Measurements from ENCODE around the gene TMEM269. TPM values are rescaled to one million over a fixed set of nuclear protein-coding genes. Genes with fewer than 3 reads are reported as not detected.

TMEM269 gene
- total RNA-seq, 2 experiments from 2014 or later: 0.24 to 0.57 TPM

DNA sequence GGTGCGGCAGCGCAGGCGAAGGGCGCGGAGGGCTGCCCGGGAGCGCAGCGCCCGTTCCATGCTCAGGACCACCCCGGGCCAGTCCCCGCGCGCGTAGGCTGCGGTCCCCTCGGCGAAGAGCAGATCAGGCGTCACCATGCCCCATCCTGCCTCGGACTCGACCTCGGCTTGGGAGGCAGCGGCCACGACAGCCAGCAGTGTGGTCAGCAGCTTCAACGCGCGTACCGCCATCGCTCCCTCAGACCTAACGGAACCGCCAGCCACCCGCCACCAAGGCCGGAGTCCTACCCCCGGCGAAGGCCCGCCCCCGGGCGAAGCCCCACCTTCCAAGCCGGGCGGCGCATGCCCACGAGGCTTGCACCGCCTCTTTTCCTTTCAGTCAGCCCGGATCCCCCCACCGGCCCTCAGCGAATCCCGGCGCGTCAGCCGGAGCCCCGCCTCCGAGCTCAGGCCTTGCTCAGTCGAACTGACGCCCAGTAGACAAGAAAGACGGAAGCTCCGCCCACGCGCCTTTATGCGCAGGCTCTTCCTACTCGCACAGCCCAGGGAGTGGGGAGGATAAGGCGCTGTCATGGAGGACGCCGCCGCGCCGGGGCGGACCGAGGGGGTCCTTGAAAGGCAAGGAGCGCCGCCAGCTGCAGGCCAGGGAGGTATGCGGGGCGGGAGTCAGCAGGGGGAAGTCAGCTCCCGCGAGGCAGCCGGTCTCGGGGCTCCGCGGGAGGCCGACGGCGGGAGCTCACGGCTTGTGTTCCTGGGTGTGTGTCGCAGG lies 17.9 kb upstream of the TMEM269 start, which contains the start of the genes C1orf50 and P3H1:
Gene C1orf50 (plus strand): TSS at position 509 of the 769 bp plus-strand sequence. CDS start 63 bp downstream, at position 572.
Gene P3H1 (minus strand): TSS at position 288 of the 769 bp plus-strand sequence. CDS start 57 bp downstream, at position 231.
- peaks cover 35% of the 10 kb centered on the region for H3K4me1 Mint-ChIP-seq (ENCODE audit: low read depth)
- peak; percentile 100 for DNase-seq
- H3K9me3 Mint-ChIP-seq: no peaks in the 10 kb centered on the region
- CTCF ChIA-PET: interaction anchor here (0.7 to 4.3 kb wide), 10 partner anchors 9 to 307 kb away, joined by 3 to 23 read pairs (median 4); partner anchors contain the start of genes ERMAP and PPIH
- intact Hi-C loops (cut with micrococcal nuclease): loop anchor here (1.0 to 5.0 kb wide), 8 partner anchors 50 to 592 kb away; partner anchors contain the start of genes CDC20, CFAP57, EBNA1BP2 and ERMAP
- no peak within 1 kb of the TSS for H3K4me3 Mint-ChIP-seq
- no peaks in the 10 kb centered on the region for H3K27me3 Mint-ChIP-seq (ENCODE audit: low read depth)
- H3K36me3 Mint-ChIP-seq (ENCODE audit: low read depth): peaks cover 16% of the 10 kb centered on the region
- peak within 1 kb of the TSS; percentile 83 for H3K27ac Mint-ChIP-seq

DNA sequence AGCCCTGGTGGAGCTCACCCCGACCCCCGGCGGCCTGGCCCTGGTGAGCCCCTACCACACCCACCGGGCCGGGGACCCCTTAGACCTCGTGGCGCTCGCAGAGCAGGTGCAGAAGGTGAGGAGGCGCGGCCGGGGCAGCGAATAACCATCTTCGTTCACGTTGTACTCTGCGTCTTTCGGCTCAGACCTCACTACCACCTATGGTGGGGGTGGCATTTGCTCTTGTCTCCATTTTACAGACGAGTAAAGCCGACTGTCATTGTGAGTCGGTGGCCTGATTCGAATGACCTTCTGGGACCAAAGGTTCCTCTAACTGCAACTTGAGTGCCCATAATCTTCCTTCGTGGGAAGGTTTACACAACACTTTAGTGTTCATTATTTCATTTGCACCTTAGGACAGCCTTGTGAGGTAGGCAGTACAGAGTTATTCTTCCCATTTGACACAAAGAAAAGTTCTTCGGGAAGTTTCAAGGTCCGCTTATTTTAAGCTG lies 17.2 kb upstream of the TMEM269 start:
- intact Hi-C loops (cut with micrococcal nuclease): loop anchor here (1.0 to 5.0 kb wide), 8 partner anchors 50 to 591 kb away; partner anchors contain the start of genes CDC20, CFAP57, EBNA1BP2 and ERMAP
- H3K9me3 Mint-ChIP-seq: no peaks in the 10 kb centered on the region
- no peak for DNase-seq
- H3K36me3 Mint-ChIP-seq (ENCODE audit: low read depth): peaks cover 12% of the 10 kb centered on the region
- H3K27ac Mint-ChIP-seq: peak overlapping the region; percentile 70
- H3K4me1 Mint-ChIP-seq (ENCODE audit: low read depth): peaks cover 37% of the 10 kb centered on the region
- no peaks in the 10 kb centered on the region for H3K27me3 Mint-ChIP-seq (ENCODE audit: low read depth)
- CTCF ChIA-PET: interaction anchor here (0.6 to 4.3 kb wide), 5 partner anchors 10 to 436 kb away, joined by 3 to 23 read pairs (median 7); no protein-coding TSS in a partner anchor
- H3K4me3 Mint-ChIP-seq: no peak overlapping the region

DNA sequence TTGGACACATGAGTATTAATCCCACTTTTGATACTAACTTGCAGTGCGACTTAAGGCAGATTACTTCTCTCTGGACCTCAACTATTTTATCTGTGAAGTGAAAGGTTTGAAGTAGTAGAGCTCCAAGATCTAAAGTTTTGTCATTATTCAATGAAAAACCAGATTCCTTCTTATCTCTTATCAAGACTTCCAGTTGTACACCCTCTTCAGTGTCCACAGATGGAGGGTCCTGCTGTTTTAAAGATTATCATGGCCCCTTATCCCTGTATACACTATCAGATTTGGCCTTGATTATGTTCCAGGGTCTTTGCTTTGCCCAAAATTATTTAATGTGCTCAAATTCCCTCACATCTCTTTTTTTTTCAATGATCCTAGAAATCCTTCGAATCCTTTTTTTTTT lies 16.6 kb upstream of the TMEM269 start:
- CTCF ChIA-PET: interaction anchor here (0.6 to 4.3 kb wide), 5 partner anchors 10 to 437 kb away, joined by 3 to 23 read pairs (median 7); no protein-coding TSS in a partner anchor
- Mint-ChIP-seq H3K36me3 (ENCODE audit: low read depth) (peaks cover 16% of the 10 kb centered on the region), H3K27me3 (ENCODE audit: low read depth) (no peaks in the 10 kb centered on the region), H3K4me3 (no peak overlapping the region), H3K27ac (no peak overlapping the region), H3K4me1 (ENCODE audit: low read depth) (peaks cover 40% of the 10 kb centered on the region), H3K9me3 (no peaks in the 10 kb centered on the region)
- intact Hi-C loops (cut with micrococcal nuclease): loop anchor here (5.0 kb wide), 1 partner anchor 404 kb away; the partner anchor contains the start of genes CFAP57 and EBNA1BP2
- no peak for DNase-seq

DNA sequence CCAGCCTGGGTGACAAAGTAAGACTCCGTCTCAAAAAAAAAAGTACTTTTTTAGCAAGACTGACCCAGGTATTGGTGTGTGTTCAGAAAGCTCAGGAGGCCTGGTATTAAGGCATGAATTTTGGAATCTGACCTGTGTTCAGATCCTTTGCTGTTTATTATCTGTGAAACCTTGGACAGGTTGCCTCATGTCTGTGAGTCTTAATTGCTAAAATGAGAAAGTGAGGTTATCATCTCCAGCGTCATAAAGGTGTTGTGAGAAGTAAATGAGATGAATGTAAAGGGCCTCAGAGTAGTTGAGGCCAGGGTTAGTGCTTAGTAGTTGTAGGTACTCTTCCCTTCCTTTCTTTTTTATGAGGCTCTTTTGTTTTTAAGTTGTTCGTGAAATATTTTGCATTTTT lies 15.0 kb upstream of the TMEM269 start:
- Mint-ChIP-seq H3K9me3 (no peaks in the 10 kb centered on the region), H3K36me3 (ENCODE audit: low read depth) (peaks cover 19% of the 10 kb centered on the region), H3K27ac (no peak overlapping the region), H3K4me1 (ENCODE audit: low read depth) (peaks cover 39% of the 10 kb centered on the region), H3K27me3 (ENCODE audit: low read depth) (no peaks in the 10 kb centered on the region), H3K4me3 (no peak overlapping the region)
- intact Hi-C loops (cut with micrococcal nuclease): loop anchor here (5.0 kb wide), 1 partner anchor 402 kb away; the partner anchor contains the start of genes CFAP57 and EBNA1BP2
- CTCF ChIA-PET: interaction anchor here (0.6 to 1.0 kb wide), 3 partner anchors 77 to 757 kb away, joined by 3 to 4 read pairs (median 3); partner anchors contain the start of gene ZNF691
- DNase-seq: no peak

DNA sequence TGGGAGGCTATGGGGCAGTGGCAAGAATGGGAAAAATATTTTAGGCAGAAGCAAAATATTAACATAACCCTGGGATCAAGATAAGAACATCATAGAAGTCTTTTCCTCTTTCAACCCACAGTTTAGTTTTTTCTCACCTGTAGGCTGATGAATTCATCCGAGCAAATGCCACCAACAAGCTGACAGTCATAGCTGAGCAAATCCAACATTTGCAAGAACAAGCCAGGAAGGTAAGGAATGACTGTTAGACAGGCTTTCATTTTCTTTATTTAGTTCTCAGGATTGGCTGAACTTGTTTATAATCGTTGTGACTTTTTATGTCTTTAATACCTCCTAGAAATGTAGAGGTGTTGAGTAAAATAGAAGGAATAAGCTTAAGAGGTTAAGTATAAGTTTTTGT lies 11.4 kb upstream of the TMEM269 start:
- Mint-ChIP-seq H3K36me3 (ENCODE audit: low read depth) (peaks cover 45% of the 10 kb centered on the region), H3K9me3 (no peaks in the 10 kb centered on the region), H3K27ac (peak overlapping the region; percentile 39), H3K27me3 (ENCODE audit: low read depth) (no peaks in the 10 kb centered on the region), H3K4me3 (no peak overlapping the region), H3K4me1 (ENCODE audit: low read depth) (peaks cover 33% of the 10 kb centered on the region)
- CTCF ChIA-PET: interaction anchor here (1.6 kb wide), 1 partner anchor 300 kb away, joined by 4 read pairs; no protein-coding TSS in a partner anchor
- intact Hi-C loops (cut with micrococcal nuclease): no loop called here
- no peak for DNase-seq

DNA sequence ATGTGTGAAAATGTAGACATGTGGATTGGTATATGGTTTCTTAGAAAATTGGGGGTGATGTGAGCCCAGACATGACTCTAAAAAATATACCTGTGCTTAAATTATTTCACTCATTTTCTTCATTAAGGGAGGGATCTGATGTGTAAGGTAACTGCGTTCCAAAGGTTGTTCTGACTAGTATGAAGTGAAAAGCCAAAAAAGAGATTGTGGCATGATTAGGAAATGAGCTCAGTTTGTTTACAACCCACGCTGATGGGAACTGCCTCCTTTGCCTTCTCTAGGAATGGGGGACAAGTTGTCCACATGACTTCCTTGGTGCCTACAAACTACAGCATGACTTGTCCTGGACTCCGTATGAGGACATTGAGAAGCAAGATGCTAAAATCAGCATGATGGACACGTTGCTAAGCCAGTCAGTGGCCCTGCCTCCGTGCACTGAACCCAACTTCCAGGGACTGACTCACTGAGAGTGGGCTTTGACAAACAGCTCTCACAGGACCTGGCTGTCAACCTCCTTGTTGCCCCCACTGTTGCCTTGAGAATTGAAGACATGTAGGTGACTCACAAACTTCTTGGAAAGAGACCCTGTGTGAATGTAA lies 9.8 kb upstream of the TMEM269 start:
- CTCF ChIA-PET: interaction anchor here (1.6 kb wide), 1 partner anchor 299 kb away, joined by 4 read pairs; no protein-coding TSS in a partner anchor
- intact Hi-C loops (cut with micrococcal nuclease): no loop called here
- peaks cover 19% of the 10 kb centered on the region for H3K4me1 Mint-ChIP-seq (ENCODE audit: low read depth)
- no peak overlapping the region for H3K4me3 Mint-ChIP-seq
- H3K27ac Mint-ChIP-seq: no peak overlapping the region
- H3K9me3 Mint-ChIP-seq: no peaks in the 10 kb centered on the region
- no peak for DNase-seq
- H3K27me3 Mint-ChIP-seq (ENCODE audit: low read depth): no peaks in the 10 kb centered on the region
- peaks cover 35% of the 10 kb centered on the region for H3K36me3 Mint-ChIP-seq (ENCODE audit: low read depth)

DNA sequence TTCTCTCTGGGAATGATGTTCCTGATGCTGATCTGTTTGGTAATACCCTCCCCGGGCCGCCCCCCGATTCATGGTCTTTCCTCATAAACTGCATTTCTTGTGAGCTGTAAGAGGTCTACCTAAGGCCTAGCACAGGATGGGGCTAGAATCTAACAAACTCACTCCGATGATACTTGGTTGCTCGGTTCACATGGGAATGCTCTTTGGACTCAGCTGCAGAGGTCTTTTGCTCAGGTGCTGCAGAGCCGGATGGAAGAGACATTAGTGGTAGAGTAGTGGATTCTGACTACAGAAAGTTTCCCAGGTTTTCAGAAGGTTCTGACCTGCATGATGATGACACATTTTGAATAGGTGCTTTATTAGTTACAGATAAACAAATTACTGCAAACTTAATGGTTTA lies 8.3 kb upstream of the TMEM269 start:
- H3K4me3 Mint-ChIP-seq: no peak overlapping the region
- CTCF ChIA-PET: interaction anchor here (0.7 to 3.9 kb wide), 4 partner anchors 9 to 297 kb away, joined by 3 to 32 read pairs (median 13); partner anchors contain the start of genes C1orf50 and P3H1
- no peak for DNase-seq
- peaks cover 40% of the 10 kb centered on the region for H3K36me3 Mint-ChIP-seq (ENCODE audit: low read depth)
- H3K9me3 Mint-ChIP-seq: no peaks in the 10 kb centered on the region
- peaks cover 12% of the 10 kb centered on the region for H3K4me1 Mint-ChIP-seq (ENCODE audit: low read depth)
- H3K27ac Mint-ChIP-seq: no peak overlapping the region
- no peaks in the 10 kb centered on the region for H3K27me3 Mint-ChIP-seq (ENCODE audit: low read depth)
- intact Hi-C loops (cut with micrococcal nuclease): no loop called here

DNA sequence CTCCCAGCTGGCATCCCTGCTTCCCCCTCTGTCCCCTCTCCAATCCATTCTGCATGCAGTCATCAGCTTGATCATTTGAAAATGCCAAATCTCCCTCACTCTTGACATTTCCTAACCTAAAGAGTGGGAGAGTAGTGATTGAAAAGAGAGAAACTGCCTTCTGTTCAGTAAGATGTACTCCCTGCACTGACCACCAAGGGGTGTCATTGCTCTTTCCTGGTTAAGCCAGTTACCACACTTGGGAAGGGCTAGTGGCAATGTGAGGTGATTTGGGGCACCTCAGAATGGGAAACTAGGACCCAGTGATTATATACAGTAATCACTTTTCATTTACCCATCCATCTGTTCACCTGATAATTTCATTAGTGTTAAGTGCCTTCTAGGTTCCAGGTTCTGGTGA lies 6.9 kb upstream of the TMEM269 start:
- H3K36me3 Mint-ChIP-seq (ENCODE audit: low read depth): peaks cover 44% of the 10 kb centered on the region
- intact Hi-C loops (cut with micrococcal nuclease): loop anchor here (1.0 kb wide), 2 partner anchors 135 to 295 kb away; no protein-coding TSS in a partner anchor
- H3K4me3 Mint-ChIP-seq: no peak overlapping the region
- H3K9me3 Mint-ChIP-seq: no peaks in the 10 kb centered on the region
- CTCF ChIA-PET: interaction anchor here (0.6 to 3.9 kb wide), 13 partner anchors 11 to 296 kb away, joined by 3 to 32 read pairs (median 4); partner anchors contain the start of genes C1orf50, P3H1 and ZNF691
- H3K27me3 Mint-ChIP-seq (ENCODE audit: low read depth): no peaks in the 10 kb centered on the region
- H3K27ac Mint-ChIP-seq: no peak overlapping the region
- H3K4me1 Mint-ChIP-seq (ENCODE audit: low read depth): peaks cover 6% of the 10 kb centered on the region
- peak; percentile 61 for DNase-seq

DNA sequence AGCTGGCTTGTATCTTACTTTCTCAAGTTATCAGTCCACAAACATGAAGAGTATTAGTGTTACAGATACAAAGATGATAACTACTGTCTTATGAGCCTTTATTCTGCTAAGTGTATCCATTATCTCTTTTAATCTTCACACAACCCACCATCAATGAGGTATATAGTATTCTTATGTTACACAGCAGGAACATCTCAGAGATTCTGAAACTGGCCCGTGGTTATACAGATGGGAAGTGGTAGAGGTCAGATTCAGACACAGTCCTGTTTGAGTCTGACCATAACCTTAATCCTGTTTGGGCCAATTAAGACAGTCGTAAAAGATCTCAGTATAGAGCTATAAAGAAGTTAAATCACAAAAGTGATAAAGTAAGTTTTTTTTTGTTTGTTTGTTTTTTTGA lies 5.1 kb upstream of the TMEM269 start:
- intact Hi-C loops (cut with micrococcal nuclease): no loop called here
- no peak for DNase-seq
- no peak overlapping the region for H3K27ac Mint-ChIP-seq
- no peak overlapping the region for H3K4me3 Mint-ChIP-seq
- H3K36me3 Mint-ChIP-seq (ENCODE audit: low read depth): peaks cover 41% of the 10 kb centered on the region
- no peaks in the 10 kb centered on the region for H3K9me3 Mint-ChIP-seq
- CTCF ChIA-PET: interaction anchor here (0.7 to 3.9 kb wide), 5 partner anchors 13 to 294 kb away, joined by 3 to 23 read pairs (median 5); partner anchors contain the start of genes C1orf50 and P3H1
- no peaks in the 10 kb centered on the region for H3K4me1 Mint-ChIP-seq (ENCODE audit: low read depth)
- H3K27me3 Mint-ChIP-seq (ENCODE audit: low read depth): no peaks in the 10 kb centered on the region

DNA sequence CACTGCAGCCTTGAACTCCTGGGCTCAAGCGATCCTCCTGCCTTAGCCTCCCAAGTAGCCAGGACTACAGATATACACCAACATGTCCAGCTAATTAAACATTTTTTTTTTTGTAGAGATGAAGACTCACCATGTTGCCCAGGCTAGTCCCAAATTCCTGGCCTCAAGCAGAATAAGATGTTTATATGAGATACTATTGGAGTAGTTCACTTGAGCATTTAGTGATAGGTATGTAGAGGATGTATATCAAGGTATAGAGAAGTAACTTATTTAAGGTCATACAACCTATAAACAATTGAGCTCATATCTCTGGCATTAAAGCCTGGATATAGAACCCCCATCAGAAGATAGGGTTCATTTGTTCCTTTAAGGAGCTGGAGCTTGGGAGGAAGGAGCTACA lies 4.6 kb upstream of the TMEM269 start:
- no peaks in the 10 kb centered on the region for H3K27me3 Mint-ChIP-seq (ENCODE audit: low read depth)
- H3K27ac Mint-ChIP-seq: no peak overlapping the region
- H3K4me1 Mint-ChIP-seq (ENCODE audit: low read depth): peaks cover under 1% of the 10 kb centered on the region
- CTCF ChIA-PET: interaction anchor here (0.6 to 1.6 kb wide), 6 partner anchors 14 to 293 kb away, joined by 3 to 12 read pairs (median 5); partner anchors contain the start of gene P3H1
- H3K4me3 Mint-ChIP-seq: no peak overlapping the region
- intact Hi-C loops (cut with micrococcal nuclease): no loop called here
- peaks cover 37% of the 10 kb centered on the region for H3K36me3 Mint-ChIP-seq (ENCODE audit: low read depth)
- DNase-seq: no peak
- H3K9me3 Mint-ChIP-seq: no peaks in the 10 kb centered on the region

DNA sequence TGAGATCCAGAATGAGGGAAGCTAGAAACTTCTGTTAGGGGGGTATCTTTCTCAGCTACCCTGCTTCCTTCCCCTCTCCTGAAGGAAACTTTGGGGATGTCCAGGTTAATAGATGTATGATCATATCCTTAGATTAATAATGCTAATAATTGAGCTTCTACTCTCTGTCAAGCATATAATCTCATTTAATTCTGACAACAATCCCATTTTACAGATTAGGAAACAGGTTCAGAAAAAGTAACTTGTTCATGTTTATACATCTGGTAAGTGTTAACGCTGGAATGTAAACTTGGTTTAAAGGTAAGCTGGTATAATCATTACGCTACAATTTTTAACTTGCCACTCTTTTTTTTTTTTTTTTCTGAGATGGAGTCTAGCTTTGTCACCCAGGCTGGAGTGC lies 1.7 kb upstream of the TMEM269 start:
- intact Hi-C loops (cut with micrococcal nuclease): no loop called here
- no peaks in the 10 kb centered on the region for H3K27me3 Mint-ChIP-seq (ENCODE audit: low read depth)
- no peak overlapping the region for H3K4me3 Mint-ChIP-seq
- H3K4me1 Mint-ChIP-seq (ENCODE audit: low read depth): peaks cover 13% of the 10 kb centered on the region
- H3K9me3 Mint-ChIP-seq: no peaks in the 10 kb centered on the region
- CTCF ChIA-PET: interaction anchor here (0.7 to 1.1 kb wide), 3 partner anchors 17 to 534 kb away, joined by 3 to 4 read pairs (median 3); no protein-coding TSS in a partner anchor
- H3K27ac Mint-ChIP-seq: no peak overlapping the region
- peaks cover 15% of the 10 kb centered on the region for H3K36me3 Mint-ChIP-seq (ENCODE audit: low read depth)
- no peak for DNase-seq
